RPMI8226 (cell line): ENCODE measurements around the gene CPED1.
"Not testable (repeated sequence)": the region's sequence is repeated elsewhere in the genome, so short reads cannot be mapped to it uniquely, and the experiment has no call there.

ENCODE experiments used
- DNase-seq: peaks from one replicate; pipeline ENCODE4 v3.0.0-alpha.2; 2015

The CPED1 gene

GRCh38 chr7:121101621-121102020 lies 113.1 kb downstream of the CPED1 start:
- DNase-seq = no peak

GRCh38 chr7:121102619-121103018 lies 114.1 kb downstream of the CPED1 start:
- DNase-seq = no peak

GRCh38 chr7:121103086-121103485 lies 114.6 kb downstream of the CPED1 start:
- DNase-seq = no peak

DNA sequence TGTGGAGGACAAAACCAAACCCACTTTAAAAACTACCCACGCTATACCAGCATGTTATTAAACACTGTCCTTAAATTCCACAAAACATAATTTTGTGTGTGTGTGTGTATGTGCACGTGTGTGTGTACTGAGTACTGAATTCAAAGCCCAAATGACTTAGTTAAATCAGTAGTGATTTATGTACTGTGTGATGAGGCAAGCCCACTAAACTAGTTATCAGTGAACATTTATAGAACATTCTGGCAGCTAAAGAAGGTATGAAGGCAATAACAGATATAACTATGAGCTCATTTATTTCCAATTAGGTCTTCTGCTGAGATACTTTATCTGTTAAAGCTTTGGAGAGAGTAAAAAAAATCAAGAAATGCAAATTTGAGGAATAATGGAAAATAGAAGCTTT lies 115.1 kb downstream of the CPED1 start:
- DNase-seq = no peak

GRCh38 chr7:121105262-121105661 lies 116.8 kb downstream of the CPED1 start:
- DNase-seq = no peak

- peak; percentile 80 for DNase-seq
Measured at GRCh38 chr7:121107923-121108498, 119.5 kb downstream of the CPED1 start.

DNA sequence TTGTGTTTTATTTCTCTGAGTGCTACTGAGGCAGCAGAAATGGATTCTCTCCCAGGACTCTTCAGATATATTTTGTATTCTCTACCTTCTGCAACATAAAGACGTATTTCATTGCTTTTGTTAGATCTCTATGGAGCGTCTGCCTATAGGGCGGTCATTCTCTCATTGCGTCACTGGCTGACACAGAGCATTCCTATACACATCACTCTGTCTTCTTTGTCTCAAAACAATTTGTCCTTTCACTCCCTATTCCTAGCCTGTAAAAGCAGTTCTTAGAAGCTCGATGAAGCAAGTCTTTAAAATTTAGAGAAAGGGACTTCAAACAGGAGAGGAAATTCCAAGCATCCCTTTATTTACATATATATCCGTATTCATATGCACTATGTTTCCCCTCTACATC lies 120.6 kb downstream of the CPED1 start:
- no peak for DNase-seq

DNA sequence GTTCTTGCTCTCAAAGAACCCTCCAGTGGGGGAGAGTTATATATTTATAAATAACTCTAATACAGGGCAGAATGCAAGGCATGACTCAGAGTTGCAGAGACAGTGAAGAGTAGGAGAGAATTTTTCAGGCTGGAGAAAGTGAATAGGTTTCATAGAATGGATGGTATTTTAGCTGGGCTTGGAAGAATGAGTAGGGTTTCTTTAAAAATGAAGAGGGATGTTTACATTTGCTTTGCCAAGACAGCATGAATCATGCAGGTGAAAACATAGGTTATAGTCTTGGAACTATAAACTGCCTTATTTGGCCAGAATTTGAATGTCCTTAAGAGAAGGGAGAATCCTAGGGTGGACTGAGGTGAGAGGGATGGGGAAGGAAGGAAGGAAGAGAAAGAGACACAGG lies 124.8 kb downstream of the CPED1 start:
- no peak for DNase-seq

DNA sequence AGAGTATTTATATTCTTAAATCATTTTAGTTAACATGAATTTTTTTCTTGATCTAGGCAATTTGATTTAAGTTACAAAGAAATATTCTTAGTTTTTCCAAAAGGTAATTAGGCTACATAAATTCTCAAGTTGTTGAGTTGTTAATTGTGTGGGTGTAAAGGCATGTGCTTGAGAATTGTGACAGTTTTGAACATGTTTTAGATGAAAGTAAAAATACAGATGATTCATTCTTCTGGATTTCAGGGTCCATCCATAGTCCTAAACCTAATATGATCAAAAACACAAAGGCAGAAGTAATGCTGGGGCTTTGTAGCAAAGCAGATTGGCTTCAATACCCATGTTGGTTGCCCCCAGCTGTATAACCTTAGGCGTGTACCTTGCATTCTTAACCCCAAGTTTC lies 127.9 kb downstream of the CPED1 start:
- DNase-seq = no peak

DNA sequence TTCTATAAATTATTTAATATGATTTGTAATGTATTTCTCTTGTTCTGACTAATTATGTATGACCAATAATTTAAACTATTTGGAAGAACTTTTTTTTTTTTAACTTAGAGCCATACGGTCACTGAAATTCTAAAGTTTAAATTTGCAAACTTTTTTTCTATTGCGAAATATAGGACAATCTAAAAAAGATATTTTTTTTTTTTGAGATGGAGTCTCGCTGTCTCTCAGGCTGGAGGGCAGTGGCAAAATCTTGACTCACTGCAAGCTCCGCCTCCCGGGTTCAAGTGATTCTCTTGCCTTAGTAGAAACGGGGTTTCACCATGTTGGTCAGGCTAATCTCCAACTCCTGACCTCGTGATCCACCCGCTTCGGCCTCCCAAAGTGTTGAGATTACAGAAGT lies 130.5 kb downstream of the CPED1 start:
- no peak for DNase-seq

DNA sequence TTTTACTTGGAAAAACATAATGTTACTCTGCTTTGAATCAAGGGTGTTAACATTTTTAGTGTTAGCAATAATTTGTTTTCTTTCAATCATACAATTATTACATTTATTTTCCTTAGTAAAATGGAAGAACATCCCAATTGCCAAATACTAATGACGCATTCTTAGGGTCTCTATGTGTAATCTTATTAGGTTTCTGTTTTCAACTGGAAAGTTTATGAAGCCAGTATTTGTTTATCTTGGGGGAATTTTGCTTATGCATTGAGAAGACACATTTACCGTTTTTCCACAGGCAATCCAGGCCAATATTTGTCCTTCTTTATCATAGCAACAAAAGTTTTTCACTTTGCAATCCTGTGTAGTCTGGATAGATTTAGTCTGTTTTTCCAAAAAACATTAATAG lies 134.5 kb downstream of the CPED1 start:
- no peak for DNase-seq

DNA sequence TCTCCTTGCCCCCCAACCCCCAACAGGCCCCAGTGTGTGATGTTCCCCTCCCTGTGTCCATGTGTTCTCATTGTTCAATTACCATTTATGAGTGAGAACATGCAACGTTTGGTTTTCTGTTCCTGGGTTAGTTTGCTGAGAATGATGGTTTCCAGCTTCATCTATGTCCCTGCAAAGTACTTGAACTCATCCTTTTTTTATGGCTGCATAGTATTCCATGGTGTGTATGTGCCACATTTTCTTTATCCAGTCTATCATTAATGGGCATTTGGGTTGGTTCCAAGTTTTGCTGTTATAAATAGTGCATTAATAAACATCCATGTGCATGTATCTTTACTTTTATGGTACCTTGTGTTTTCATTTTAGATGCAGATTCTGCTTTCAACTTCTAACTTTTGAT lies 136.9 kb downstream of the CPED1 start:
- not testable (repeated sequence) for DNase-seq

DNA sequence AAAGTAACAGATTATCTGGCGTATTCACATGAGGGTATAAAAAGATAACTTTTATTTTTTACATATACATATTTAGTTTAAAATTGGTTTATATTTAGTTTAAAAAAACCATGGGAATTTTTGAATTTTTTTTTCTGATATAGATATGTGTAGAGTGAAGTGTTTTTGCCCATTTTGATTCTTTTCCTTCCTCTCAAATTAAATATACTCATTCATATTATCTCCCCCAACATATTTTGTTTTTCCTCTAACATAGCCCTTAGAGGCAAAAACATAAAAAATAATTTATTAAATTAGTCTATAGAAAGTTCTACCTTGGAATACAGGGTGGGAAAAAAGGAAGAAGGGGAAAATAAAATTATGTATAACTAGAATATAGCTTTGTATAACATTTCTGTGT lies 137.7 kb downstream of the CPED1 start:
- DNase-seq = no peak

GRCh38 chr7:121126801-121127534 lies 138.5 kb downstream of the CPED1 start:
- no peak for DNase-seq

DNA sequence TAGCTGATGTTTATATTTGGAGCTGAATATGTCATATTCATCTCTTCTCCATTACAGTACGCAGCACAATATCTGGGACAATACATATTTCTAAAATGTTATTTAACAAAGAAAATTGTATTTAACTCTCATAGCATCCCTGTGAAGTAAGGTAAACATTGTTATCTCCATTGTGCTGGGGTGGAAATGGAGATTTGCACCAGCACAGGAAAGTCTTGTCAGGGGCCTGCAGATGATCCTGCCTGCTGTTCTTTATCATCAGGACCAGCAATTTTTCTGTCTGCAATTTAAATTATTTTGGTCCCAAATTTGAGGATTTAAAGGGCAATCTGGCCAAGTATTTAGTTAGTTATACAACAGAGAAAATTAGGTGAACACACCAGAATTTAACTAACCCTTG lies 144.4 kb downstream of the CPED1 start:
- DNase-seq = no peak

DNA sequence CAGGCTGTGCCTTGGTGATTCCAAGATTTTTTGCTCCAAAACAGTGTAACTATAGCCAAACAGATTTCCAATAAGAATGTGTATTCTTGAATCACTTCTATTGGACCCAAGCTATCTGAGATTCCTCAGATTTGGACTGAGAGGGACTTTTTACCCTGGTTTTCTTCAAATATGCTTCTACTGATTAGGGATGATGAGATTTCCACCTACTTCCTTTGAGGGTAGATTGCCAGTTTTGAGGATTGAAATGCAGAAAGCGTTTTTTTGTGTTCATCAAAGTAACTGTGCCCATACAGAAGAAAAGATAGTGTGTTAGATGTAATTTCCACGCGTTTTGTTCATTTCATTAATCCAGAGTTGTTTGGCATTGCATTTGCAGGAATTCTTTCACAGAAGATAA lies 144.9 kb downstream of the CPED1 start:
- no peak for DNase-seq

DNA sequence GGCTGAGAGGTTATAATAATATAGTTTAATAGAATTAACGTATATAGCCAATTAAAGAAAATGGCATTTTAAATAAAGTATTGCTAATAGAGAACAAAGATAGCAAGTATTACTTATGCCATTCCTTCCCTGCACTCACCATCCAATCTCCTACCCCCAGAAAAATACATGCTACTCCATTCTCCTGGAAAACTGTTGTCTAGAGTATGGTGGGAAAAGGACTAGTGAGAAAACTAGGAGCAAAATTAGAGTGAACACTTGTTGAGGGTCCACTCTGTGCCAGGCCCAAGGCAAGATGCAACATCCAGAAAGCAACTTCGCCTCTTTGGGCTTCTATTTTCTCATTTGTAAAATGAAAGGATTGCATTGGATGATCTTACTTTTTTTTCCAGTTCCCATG lies 149.1 kb downstream of the CPED1 start:
- DNase-seq = no peak

DNA sequence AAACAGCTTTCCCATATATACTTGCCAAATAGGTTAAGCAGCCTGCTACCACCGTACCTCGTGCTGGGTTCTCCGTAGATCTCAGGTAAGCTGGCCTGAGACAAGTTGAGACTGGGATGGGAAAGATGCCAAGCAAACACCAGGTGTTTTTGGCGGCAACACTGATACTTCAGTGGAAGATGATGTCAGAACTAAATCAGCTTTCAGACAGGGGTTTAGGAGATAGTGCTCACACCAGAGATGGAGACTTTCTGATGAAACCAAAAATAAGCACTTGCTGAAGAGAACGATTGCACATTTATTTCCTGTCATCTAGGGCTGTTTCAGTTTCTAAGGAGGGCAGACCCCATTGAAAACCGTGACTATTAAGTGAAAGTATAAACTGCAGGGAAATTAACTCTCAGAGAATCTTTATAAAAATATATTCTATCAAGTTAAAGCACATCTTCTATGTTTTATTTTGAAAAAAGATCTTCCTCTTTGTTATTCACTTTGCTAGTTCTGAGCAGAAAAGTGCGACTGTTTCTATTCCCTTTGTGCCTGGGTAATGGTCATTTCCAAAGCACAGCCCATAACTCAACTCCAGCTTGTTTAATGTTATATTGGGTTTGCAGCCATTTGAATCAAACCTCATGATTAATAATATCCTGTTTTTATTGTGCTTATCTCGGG lies 149.9 kb downstream of the CPED1 start:
- DNase-seq = peak; percentile 95

- DNase-seq = no peak
Measured at GRCh38 chr7:121139427-121139826, 150.9 kb downstream of the CPED1 start.

DNA sequence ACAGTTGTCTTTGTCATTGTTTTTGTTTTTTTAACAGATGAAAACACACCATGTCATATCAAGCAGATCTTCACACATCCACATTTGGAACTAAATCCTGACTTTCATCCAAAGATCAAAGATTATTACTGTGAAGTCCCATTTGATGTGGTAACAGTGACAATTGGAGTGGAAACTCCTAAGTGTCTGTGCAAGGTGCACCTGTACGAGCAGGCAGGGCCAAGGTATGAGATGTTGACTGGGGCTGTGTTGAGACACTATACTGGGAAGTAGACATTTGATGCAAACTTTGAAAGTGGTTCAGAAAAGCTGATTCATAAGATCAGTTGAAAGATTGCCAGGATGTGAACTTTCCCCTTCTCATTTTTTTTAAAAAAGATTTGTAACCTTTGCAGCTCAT lies 152.3 kb downstream of the CPED1 start:
- DNase-seq = no peak

DNA sequence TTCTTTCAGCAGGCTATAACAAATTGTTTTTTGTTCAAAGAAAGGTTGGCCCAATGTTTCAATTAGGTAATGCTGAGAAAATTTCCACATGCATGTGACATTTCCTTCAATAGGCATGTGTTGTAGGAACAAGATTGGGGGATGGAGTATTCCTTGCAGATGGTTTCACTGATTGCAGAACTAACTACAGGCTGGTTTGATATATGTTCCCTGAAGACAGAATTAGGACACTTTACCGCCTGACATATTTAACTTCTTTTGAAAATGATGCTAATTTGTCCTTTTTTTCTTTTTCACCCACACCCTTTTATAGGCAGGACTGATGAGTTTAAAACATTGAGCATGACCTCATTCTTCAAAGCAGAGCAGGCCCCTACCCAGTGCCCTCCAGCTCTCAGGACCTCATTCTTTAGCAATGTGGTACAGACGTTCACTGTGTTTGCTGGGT lies 163.3 kb downstream of the CPED1 start:
- DNase-seq = no peak

DNA sequence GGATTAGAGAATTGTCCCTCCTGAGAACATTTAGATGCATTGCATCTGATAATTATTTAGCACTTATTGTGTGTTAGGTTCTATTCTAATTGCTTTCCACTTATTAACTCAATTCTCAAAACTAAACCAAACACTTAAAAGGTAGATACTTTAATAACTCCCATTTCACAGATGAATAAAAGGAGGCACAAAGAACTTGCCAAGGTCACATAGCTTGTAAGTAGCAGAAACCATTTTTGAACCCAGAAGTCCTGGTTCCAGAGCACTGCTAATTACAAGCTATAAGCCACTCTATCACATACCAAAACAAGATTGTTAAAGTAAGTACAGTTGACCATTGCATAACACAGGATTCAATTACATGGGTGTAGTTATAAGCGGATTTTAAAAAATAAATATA lies 164.9 kb downstream of the CPED1 start:
- DNase-seq = no peak

DNA sequence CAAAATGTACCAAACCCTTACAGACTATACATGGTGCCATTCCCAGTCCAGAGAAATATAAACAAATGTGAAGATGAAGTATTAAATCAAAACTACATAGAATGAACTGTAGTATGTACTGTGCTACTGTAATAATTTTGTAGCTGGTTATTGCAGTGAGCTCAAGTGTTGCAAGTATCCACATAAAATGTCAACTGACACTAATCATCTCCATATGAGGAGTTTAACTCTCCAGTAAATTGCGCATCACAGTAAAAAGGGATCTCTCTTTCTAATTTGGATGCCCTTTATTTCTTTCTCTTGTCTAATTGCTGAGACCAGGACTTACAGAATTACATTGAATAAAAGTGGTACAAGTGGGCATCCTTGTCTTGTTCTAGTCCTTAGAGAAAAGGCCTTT lies 165.5 kb downstream of the CPED1 start:
- DNase-seq = no peak

DNA sequence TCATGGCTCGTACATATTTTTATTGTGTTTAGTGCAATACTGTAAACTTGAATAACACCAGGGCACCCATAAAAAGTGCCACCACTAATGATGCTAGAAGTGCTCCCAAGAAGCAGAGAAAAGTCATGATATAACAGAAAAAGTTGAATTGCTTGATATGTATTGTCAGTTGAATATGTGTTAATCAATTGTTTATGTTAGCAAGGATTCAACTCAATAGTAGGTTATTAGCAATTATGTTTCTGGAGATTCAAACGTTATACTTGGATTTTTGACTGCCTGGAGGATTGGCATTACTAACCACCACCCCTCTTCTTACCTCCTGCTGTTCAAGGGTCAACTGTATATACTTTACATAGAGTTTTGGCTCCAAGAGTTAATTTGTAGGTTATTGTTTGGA lies 168.3 kb downstream of the CPED1 start:
- DNase-seq = no peak
